NCI-H2107 (cell line): Measurements from ENCODE around the gene KCNJ12.
"Not testable (repeated sequence)": the region's sequence is repeated elsewhere in the genome, so short reads cannot be mapped to it uniquely, and the experiment has no call there.

ENCODE experiments used
- DNase-seq: peaks from one replicate; lab custom pipeline; 2025; lab: John Stamatoyannopoulos, UW

The KCNJ12 gene

DNA sequence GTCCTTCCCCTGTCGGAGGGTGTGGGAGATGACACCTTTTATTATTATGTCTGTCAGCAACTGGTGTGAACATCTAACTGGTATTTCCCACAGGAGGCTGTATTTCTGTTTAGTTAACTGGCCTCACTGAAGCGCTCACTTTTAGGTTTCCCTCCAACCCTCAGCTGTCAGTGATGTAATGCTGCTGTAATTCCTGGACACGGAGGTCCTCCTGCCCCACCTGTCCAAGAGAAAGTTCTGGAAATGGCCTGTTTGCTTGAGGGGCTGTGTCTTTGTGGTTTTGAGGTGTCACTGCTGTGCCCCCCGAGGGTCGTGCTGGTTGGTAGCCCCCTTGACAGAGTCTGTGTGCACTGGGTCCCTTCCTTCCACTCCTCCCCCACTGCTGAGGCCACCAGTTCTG is 11.5 kb downstream of the KCNJ12 start:
- DNase-seq, result no peak

DNA sequence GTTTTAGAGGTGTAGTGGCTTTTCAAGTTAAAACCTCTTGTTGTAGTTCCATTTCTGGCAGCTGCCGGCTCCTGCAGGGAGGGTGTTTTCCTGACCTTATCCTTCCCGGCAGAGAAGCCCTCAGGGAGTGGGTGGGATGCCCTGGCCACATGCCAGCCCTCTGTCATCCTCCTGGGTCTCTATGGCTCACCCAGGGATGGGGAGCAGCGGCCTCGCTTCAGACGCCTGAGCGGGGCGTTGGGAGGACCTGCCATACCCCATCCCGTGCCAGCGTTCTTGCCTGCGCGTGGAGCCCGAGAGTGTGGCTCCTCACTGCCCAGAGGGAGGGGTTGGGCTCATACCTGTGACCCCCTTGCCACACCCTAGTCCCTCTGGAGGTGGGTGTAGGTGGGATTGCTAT is 11.9 kb downstream of the KCNJ12 start:
- DNase-seq, result no peak

DNA sequence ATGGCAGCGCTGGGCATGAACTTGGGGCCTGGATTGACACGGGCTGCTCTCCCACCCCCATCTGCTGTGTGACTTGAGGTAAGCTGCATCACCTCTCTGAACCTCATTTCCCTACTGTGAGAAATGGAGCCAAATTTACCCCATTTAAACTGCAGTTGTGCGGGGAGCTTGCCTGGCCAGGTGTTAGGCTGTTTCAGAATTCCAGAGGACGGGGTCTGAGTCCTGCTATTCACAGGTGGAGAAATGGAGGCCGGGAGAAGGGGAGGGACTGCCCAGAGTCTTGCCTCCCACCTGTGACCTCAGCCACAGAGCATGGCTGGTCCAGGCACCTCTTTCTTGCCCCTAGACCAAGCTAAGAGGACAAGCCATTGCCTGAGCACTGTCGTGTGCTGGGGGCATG is 12.8 kb downstream of the KCNJ12 start:
- no peak for DNase-seq

DNA sequence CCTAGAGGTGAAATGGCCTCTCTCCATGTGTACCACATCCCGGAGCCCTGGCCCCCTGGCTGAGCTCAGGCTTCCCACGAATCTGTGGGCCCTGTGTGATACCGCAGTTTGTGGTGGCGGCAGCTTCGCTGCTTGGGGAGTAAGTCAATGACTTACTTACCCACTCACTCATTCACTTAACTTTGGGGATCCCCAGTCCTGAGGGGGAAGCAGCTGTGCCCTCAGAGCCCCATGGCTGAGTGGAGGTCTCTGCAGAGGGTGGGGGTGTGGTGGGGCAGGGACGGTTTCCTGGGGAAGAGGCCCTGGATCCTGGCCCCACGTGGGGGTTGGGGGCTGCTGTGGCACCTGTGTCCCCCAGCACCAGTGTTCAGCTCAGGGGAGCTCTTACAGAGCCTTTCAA is 13.2 kb downstream of the KCNJ12 start:
- DNase-seq, result no peak

DNA sequence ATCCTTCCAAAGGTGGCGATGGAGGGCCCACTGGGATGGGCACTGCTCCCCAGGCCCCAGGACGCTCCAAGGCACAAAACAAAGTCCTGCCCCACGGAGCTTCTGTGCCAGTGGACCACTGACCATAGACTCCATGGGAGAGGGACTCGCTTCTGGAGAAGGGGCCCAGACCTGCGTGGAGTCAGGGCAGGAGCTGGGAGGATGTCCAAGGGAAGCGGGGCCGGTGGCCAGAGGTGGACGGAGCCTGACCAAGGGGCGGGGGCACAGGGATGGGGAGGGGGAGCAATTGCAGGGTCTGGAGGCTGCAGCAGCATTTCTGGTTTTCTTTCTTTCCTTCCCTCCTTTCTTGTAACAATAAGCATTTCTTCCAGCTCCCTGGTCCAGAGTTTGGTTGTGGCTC is 14.1 kb downstream of the KCNJ12 start:
- no peak for DNase-seq

DNA sequence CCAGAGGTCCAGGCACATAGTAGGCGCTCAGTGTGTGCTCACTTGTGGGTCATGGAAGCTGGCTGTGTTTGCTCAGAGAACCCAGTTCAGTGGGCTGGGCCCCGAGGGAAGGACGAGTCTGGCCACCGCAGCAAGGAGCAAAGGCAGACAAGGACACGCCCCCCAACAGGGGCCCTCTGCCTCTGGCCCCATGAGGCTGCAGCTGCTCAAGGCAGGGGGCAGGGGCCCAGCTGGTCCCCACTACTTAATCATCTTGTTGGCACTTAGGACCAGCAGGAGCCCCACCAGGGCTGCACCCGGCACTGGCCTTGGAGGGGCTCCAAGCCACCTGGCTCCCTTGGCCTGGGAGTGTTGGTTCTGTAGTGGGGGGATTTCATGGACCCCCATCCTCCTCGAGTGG is 16.1 kb downstream of the KCNJ12 start:
- DNase-seq, result no peak

DNA sequence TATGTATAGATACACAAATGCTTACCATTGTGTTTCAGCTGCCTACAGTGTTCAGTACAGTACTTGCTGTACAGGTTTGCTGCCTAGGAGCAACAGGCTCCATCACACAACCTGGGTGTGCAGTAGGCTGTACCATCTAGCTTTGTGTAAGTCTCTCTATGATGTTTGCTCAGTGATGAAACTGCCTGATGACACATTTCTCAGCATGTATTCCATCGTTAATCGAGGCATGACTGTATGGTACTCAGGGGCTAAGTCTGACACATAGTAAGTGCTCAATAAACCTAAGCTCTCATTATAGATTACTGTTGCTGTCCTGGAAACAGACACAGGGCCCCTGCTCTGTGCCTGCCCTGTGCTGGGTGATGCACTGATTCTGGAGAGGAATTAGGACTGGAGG is 18.1 kb downstream of the KCNJ12 start:
- no peak for DNase-seq

DNA sequence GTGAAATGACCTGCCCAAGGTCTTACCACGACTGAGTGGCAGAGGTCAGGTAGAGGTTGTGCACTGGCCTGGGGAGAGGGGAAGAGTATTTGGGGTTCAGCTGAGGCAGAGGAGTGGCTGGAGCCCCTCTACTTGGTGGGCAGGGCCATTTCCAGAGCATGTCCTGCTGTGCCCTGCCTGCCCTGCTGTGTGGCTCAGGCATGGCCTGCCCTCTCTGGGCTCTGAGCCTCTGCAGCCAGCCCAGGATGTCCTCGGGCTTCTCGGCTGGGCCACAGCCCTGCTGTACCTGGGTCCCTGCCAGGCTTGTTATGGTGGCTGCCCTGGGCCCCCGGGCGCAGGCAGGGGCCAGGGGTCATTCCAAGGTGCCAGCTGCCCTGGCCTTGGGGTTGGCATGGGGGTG is 19.6 kb downstream of the KCNJ12 start:
- no peak for DNase-seq

DNA sequence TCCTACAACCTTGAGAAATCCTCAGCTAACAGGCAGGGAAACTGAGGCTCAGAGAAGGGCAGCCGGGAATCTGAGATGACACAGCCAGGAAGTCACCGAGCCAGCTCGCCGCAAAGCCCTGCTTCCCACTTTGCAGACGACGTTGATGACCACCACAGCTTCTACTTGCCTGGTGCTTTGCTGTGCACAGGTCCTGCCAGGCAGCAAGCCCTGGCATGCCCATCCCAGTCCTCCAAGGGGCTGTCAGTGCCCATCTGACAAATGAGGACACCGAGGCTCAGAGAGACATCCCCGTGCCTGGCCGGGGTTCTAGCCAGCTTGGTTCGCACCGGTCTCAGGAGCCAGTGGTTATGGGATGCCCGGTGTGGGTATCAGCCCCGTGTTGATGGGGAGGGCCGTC is 20.1 kb downstream of the KCNJ12 start:
- DNase-seq, result no peak

DNA sequence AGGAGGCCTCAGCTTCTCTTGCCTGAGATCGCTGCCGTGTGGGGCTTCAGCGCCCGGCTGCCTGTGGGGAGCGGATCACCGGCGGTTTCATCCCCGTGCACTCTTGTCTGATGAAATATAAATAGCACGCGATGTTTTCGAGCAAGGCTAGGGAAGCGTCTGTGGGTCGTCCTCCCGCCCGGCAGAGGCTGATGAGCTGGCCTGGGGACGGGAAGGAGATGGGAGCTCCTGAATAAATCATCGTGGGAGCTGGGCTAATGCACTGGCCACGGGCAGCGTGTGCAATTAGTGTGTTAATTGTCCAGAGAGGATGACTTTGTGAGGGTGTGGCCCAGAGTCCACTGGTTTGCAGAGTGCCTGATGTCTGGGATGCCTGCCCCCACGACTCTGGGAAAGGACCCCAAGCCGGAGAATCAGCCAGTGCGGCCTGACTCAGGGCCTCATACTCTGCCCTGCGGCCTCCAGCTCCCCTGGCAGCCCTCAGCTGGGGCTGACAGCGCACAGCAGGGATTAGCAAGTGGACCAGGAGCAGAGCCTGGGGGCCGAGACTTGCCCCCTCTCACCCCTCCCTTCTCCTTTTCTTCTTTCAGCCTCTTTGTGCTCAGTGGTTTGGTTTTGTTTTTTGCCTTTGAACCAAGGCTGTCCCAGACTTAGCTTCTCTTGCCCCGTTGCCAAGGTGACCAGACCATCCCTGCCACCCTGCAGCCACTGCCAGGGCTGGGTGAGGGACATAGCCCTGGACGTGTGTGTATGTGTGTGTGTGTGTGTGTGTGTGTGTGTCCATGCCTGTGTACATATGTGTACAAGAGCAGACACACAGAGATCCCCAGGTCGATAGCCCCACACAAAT is 21.4 kb downstream of the KCNJ12 start:
- DNase-seq, result no peak

DNA sequence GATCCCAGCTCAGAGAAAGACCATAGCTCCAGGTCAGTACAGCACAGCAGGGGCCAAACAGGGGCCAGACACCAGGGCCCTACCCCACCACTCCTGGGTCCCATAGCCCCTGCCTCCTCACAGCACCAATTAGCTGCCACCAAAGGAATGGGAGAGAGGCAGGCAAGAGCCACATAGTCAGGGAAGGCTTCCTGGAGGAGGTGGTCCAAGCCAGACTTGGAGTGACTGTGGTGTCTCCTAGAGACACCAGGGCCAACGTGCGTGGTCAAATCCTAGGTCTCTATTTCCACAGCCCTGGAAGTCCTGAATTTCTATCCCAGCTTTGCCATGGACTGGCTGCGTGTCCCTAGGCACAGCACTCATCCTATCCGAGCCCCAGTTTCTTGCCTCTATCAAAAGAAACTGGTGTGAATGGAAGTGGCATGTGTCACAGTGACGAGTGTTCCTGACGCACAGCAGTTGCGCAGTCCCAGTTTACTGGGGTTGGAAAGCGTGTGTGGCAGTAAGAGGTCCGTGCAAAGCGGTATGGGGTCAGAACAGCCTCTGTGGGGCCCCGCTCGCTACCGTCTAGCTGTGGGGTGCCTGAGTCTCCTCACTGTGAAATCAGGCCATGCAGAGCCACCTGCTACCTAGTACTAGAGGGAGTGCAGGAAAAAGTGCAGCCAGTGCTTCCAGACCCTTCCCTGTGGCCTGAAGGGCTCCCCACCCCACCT is 23.5 kb downstream of the KCNJ12 start:
- no peak for DNase-seq

DNA sequence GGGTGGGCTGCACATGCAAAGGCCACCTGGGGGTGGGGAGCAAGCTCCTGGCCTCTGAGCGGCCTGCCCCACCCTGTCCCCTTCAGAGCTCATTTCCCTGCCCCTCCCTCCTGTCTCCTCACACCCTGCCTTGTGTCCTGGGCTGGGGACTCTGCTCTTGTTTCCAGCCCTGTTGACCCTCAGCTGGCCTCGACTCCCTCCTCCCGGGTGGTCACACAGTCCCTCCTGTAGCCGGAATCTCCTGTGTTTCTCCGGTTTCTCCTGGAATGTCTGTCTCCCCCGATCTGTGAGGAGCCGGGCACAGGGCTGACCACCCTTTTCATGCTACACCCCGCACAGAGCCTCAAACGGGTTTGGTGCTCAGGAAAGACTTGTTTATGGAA is 24.0 kb downstream of the KCNJ12 start:
- DNase-seq, result not testable (repeated sequence)

DNA sequence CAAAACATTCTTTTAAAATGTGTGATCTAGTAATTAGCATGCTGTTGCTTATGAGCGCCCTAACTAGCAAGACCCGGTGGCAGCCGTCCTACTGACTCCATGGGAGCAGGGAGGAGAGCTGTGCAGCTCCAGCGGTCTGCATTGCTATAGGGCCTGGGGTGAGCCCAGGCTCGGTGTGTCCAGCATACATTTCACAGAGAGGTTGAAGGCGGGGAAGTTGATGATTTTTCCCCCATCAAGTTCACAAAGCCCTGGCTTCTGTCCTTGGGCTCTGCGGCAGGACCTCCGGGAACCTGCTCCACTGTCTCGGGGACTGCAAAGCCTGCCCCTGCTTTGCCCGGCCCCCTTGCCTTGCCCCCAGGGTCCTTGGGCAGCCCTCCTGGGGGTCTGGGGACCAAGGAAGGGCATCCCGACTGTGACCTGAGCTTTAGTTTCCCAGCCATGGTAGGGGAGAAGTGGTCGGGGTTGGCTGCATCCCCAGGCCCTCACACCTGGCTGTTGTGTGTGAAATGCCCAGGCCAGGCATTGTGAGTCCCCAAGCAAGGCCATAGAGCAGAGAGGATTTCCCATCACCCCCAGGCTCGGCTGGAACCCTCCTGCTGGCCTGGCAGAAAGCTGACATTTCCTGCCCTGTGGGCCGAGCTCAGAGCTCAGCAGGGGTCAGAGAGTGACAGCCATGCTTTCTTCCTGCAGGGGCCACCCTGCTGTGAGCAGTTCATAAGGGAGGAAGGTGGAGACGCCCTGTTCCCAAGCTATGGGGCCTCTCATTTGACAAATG is 24.8 kb downstream of the KCNJ12 start:
- DNase-seq, result no peak

DNA sequence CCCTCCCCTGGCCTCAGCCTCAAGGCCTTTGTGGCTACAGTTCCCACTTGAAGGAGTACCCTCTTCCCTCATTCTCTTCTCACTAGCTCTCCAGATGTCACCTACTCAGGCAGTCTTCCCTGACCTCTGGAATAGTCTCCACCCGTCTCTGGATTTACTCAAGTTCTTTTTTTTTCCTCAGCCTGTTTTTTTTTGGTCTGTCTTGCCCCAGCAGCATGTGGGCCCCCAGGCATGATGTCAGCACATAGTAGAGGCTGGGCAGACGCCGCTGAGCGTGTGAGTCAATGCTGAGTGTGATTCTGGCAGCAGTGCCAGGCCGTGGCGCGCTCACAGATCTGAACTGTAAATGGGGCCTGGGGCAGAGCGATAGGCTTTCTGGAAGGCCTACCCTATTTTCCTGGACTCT is 26.0 kb downstream of the KCNJ12 start:
- not testable (repeated sequence) for DNase-seq

DNA sequence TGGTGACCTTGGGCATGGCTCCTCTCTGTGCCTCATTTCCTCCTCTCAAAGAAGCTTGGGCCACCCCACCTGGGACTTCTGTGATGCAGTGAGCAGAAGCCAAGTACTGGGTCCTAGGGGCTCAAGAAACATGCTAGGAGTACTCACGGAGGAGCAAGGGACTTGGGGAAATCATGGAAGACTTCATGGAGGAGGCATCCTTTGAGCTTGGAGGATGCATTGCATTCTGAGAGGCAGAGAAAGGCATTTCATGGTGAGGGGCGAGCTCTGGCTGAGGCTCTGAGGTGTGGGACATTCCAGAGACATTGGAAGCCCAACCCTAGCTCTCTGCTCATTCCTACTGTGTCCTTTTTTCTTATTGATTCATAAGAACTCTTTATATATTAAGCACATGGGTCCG is 26.8 kb downstream of the KCNJ12 start:
- DNase-seq, result not testable (repeated sequence)

DNA sequence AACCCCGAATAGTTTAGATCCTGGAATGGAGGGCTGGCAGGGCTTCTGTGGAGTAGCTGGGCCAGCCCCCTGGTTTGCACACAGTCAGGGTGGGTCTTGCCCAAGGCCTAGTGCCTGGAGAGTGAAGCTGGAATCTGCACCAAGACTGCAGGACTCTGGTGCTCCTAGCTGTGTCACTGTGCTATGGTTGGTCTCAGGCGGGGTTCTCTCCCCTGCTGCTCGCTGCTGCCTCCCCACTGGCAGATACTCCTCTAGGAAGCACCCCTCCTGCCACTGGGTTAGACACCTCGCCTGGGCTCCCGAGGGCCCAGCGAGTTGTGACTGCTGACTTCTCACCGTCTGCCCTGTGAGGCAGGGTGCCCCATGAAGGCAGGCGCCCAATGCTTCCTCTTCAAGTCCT is 27.9 kb downstream of the KCNJ12 start:
- DNase-seq, result not testable (repeated sequence)

DNA sequence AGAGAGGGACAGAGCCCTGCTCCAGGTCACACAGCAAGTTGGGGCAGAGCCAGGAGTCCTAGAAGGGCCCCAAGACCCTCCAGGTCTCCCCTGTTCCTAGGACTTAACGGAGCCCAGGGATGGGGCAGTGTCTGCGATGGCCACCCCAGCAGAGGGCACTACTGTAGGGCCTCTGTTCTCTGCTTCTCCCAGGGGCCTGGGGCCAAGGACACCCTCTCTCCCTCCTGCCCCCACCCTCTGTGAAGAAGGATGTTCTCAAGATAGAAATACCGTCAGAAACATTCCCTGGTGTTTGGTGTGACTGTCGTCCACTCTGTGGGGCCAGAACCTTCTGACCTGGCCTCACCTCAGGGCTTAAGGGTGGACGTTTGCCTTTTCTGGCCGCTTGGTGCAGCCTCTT is 28.4 kb downstream of the KCNJ12 start:
- DNase-seq, result not testable (repeated sequence)

DNA sequence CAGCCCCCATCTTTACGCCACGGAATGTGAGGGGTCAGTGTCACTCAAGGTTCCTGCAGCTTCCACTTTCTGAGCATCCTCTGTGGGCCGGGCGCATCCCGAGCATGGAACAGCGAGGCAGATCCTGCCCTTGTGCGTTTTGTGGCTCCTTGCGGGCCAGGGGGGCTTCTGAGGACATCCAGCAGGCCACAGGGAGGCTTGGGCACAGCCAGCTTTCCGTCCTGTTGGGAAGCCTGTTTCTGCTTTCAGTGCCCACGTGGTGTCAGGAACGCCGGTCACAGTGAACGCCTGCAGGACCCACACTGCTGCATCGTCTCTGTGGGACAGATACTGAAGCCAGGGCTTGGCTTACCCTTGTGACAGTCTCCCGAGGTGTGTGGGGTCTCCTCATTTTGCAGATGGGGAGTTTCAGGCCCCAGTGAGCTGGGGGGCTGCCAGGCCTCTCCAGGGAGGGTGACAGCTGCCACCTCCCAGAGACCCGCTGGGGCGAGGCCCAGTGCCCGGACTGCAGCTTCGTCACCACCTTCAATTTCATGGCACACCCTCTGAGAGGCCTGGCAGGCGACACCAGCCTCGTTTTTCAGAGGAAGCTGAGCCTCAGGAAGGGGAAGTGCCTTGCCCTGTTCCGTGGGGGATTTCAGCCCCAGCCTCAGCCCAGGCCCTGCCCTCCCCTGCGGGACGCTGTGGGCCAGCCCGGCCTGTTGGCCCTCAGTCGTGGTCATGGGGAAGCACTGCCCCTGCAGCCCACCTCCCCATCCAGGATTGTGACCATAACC is 29.0 kb downstream of the KCNJ12 start:
- not testable (repeated sequence) for DNase-seq

DNA sequence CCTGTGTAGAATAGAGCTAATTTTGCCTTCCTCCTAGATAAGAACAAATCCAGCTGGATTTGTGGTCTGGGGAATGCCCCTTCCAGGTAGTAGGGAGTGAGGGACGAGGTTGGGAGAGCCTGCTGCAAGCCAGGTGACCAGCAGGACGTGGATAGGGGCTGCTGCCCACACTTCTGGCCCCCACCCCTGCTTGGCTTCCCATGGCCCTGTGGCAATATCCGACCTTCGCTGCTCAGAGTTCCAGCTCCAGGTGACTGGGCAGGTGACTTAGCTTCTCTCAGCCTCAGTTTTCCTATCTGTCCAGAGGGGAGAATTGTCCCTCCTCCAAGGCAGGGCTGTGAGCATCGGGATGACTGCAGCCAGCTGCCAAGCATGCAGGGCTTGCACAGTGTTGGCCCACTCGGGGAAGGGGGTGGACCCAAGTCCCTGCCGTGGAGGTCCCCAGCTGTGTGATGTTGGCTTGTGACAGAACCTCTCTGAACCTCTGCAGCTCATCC is 29.8 kb downstream of the KCNJ12 start:
- DNase-seq, result not testable (repeated sequence)

DNA sequence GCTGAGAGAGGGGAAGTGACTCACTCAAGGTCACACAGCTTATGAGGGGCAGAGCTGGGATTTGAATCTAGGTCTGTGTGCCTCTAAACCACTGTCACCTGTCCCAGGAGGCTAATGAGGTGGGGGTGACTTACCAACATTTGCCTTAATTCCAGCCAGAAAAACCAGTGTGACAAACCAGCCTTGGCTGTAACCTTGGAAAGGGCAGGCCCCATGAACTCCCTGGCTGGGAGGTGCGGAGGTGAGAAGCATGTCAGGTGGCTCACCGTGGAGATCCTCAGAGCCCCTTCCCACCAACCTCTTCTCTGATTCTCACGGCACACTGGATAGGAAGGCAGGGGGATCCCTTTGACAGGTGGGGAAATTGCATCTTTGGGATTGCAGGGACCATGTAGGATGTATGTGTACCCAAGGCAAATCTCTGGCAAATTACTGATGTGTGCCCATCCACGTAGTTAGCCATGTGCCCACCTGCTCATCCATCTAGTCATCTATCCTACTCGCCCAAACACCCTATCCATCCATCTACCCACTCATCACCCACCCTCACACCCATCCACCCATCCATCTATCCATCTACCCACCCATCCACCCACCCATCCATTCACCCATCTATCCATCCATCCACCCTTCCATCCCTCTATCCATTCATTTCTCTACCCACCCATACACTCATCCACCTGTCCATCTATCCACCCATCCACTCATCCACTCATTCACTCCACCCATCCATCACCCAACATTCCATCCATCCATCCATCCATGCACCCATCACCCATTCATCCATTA is 30.7 kb downstream of the KCNJ12 start:
- DNase-seq, result not testable (repeated sequence)

DNA sequence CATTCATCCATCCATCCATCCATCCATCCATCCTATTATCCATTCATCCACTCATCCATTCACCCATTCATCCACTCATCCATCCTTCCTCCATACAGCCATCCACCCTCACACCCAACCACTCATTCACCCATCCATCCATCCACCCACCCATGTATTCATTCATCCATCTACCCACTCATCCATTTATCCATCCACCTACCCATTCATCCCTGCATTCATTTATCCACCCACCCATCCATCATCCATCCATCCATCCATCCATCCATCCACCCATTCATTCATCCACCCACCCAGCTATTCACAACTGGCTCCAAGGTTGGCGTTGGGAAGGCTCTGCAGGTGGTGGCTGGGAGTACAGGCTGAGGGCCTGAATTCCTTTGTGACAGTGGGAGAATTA is 31.6 kb downstream of the KCNJ12 start:
- not testable (repeated sequence) for DNase-seq
